CD4-positive, CD25-positive, alpha-beta regulatory T cell (primary cell): Measurements from ENCODE around the gene RELB. TPM values are rescaled to one million over a fixed set of nuclear protein-coding genes. Genes with fewer than 3 reads are reported as not detected.

ENCODE experiments used
- ATAC-seq, 2 donors: fragments of 150-1000 bp; cut with Tn5 transposase; one replicate each; pipeline ENCODE4 v1.10.0; 2021; ENCODE audit warnings: low read depth in 2 of 2, moderate number of reproducible peaks in 2 of 2, moderate library complexity in 1 of 2
- DNase-seq, 3 donors: peaks; one replicate each; pipeline versions ENCODE4 v3.0.0 to v3.0.0-alpha.2; 2012 to 2022; ENCODE audit warnings: mixed read lengths in 1 of 3
- H3K27ac ChIP-seq: one replicate; pipeline ENCODE4 v1.7.0; 2013; ENCODE audit warnings: mild to moderate bottlenecking, low read length; ENCODE audit not compliant: insufficient read depth, poor library complexity, severe bottlenecking
- H3K27me3 ChIP-seq: one replicate; pipeline ENCODE4 v1.7.0; 2013; ENCODE audit warnings: low read length; ENCODE audit not compliant: control insufficient read depth, insufficient read depth
- H3K36me3 ChIP-seq: one replicate; pipeline ENCODE4 v1.7.0; 2013; ENCODE audit warnings: mild to moderate bottlenecking, low read length, moderate library complexity; ENCODE audit not compliant: control insufficient read depth, insufficient read depth
- H3K4me1 ChIP-seq: 2 replicates; pipeline ENCODE4 v1.7.0; 2013; ENCODE audit warnings: mild to moderate bottlenecking, low read length; ENCODE audit not compliant: insufficient read depth, control insufficient read depth, poor library complexity, severe bottlenecking
- H3K4me3 ChIP-seq: one replicate; pipeline ENCODE4 v1.7.0; 2013; ENCODE audit warnings: low read depth, mild to moderate bottlenecking, low read length, moderate library complexity
- H3K9me3 ChIP-seq, 2 experiments: 1 replicate in 1 of 2; 2 replicates in 1 of 2; pipeline ENCODE4 v1.7.0; 2013; ENCODE audit warnings: low read length in 2 of 2, mild to moderate bottlenecking in 1 of 2, moderate library complexity in 1 of 2; ENCODE audit not compliant: control insufficient read depth in 2 of 2
- H3K27ac Mint-ChIP-seq, 3 donors: one replicate each; pipeline ENCODE4 v1.8.0; 2020 to 2022; ENCODE audit warnings: mild to moderate bottlenecking in 3 of 3, mixed read lengths in 3 of 3, moderate library complexity in 2 of 3
- H3K27me3 Mint-ChIP-seq: one replicate; pipeline ENCODE4 v1.8.0; 2022; ENCODE audit warnings: mild to moderate bottlenecking, mixed read lengths
- H3K36me3 Mint-ChIP-seq: one replicate; pipeline ENCODE4 v1.8.0; 2020; ENCODE audit warnings: mixed read lengths
- H3K4me1 Mint-ChIP-seq, 4 donors: one replicate each; pipeline ENCODE4 v1.8.0; 2020 to 2022; ENCODE audit warnings: mixed read lengths in 4 of 4, mild to moderate bottlenecking in 1 of 4
- H3K4me3 Mint-ChIP-seq, 4 donors: one replicate each; pipeline ENCODE4 v1.8.0; 2020 to 2022; ENCODE audit warnings: mild to moderate bottlenecking in 4 of 4, mixed read lengths in 4 of 4, moderate library complexity in 3 of 4
- H3K9me3 Mint-ChIP-seq, 7 donors: one replicate each; pipeline ENCODE4 v1.8.0; 2020 to 2022; ENCODE audit warnings: mixed read lengths in 7 of 7, mild to moderate bottlenecking in 3 of 7, moderate library complexity in 2 of 7
- polyA plus RNA-seq, 4 donors: library from polyadenylated mRNA; unstranded; fragments of 300-500 nt; fragmentation: Illumina TruSeq; gene quantifications; one replicate each; pipeline ENCODE4 v1.2.3, GENCODE V29; 2021
- total RNA-seq: library from RNA; stranded (reverse); gene quantifications from one replicate; pipeline ENCODE4 v1.2.3, GENCODE V29; 2022

The RELB gene, protein sequence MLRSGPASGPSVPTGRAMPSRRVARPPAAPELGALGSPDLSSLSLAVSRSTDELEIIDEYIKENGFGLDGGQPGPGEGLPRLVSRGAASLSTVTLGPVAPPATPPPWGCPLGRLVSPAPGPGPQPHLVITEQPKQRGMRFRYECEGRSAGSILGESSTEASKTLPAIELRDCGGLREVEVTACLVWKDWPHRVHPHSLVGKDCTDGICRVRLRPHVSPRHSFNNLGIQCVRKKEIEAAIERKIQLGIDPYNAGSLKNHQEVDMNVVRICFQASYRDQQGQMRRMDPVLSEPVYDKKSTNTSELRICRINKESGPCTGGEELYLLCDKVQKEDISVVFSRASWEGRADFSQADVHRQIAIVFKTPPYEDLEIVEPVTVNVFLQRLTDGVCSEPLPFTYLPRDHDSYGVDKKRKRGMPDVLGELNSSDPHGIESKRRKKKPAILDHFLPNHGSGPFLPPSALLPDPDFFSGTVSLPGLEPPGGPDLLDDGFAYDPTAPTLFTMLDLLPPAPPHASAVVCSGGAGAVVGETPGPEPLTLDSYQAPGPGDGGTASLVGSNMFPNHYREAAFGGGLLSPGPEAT
- total RNA-seq, result 107 TPM
- 10 to 100 TPM in 2 of 4 donors, 1 to 10 TPM in 2; 5.5 to 11.4 (median 10.2) TPM for polyA plus RNA-seq

DNA sequence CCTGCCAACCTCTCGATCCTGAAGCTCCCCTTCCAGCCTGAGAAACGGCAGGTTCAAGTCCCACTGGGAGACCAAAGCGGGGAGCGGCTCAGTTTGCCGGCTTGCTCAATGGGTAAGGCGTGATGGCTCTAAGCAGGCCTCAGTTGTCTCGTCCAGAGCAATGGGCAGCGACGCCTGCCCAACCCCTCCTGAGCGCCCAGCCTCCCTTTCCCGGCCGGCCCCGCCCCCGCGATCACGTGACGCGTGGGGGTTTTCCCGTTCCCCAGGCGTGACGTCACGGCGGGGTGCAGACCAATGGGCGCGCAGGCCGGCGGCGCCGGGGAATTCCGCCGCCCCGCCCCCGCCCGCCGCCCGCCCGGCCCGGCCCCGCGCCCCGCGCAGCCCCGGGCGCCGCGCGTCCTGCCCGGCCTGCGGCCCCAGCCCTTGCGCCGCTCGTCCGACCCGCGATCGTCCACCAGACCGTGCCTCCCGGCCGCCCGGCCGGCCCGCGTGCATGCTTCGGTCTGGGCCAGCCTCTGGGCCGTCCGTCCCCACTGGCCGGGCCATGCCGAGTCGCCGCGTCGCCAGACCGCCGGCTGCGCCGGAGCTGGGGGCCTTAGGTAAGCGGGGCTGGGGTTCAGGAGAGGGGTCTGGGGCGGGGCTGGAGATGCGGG, at the start of gene RELB:
Gene RELB, plus strand, starts transcription at position 378 of the 653 bp plus-strand sequence. Its CDS starts 116 bp downstream, at position 494.
- H3K4me1 Mint-ChIP-seq, result peaks cover 0 to 20% (median 11%) of the 10 kb centered on the region in 4 donors
- peaks cover 14% of the 10 kb centered on the region for H3K27me3 Mint-ChIP-seq
- peak within 1 kb of the TSS; percentile 100 for H3K27ac ChIP-seq

DNA sequence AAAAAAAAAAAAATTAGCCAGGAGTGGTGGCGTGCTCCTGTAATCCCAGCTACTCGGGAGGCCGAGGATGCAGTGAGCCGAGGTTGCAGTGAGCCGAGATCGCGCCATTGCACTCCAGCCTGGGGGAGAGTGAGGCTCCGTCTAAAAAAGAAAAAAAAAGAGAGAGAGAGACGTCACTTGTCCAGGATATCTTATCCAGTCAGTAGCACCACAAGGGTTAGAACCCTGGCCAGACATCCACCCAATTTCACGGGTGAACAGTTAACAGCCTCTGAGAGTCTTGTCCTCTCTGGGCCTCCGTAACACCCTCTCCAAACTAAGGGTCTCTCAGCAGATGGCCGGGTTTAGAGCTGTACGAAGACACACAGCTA, 47.0 kb upstream of the RELB start:
- peak overlapping the region; percentile 98 for H3K4me3 ChIP-seq
- no peaks in the 10 kb centered on the region for H3K9me3 ChIP-seq
- peaks cover 37% of the 10 kb centered on the region for H3K4me1 ChIP-seq
- peak overlapping the region; percentile 97 to 99 (median 97) for H3K27ac Mint-ChIP-seq
- H3K36me3 Mint-ChIP-seq, result no peaks in the 10 kb centered on the region
- H3K27me3 Mint-ChIP-seq, result peaks cover 4% of the 10 kb centered on the region
- H3K36me3 ChIP-seq, result peaks cover 9% of the 10 kb centered on the region
- peaks cover 0 to 54% (median 29%) of the 10 kb centered on the region in 4 donors for H3K4me1 Mint-ChIP-seq
- DNase-seq (no peak), ATAC-seq (peak; percentile 1 to 2)
- peak overlapping the region; percentile 94 to 97 (median 96) for H3K4me3 Mint-ChIP-seq
- no peaks in the 10 kb centered on the region for H3K27me3 ChIP-seq
- no peaks in the 10 kb centered on the region for H3K9me3 Mint-ChIP-seq
- peak overlapping the region; percentile 89 for H3K27ac ChIP-seq

More for the DNA sequence above, at the start of gene RELB:
- ATAC-seq, result peak; percentile 58 to 64
- Mint-ChIP-seq H3K4me3 (peak within 1 kb of the TSS; percentile 93 to 98 (median 97)), H3K9me3 (no peaks in the 10 kb centered on the region), H3K36me3 (peaks cover 3% of the 10 kb centered on the region), H3K27ac (peak within 1 kb of the TSS; percentile 96 to 100 (median 99))
- peak within 1 kb of the TSS; percentile 53 for H3K4me3 ChIP-seq
- peaks cover 4% of the 10 kb centered on the region for H3K36me3 ChIP-seq
- no peaks in the 10 kb centered on the region for H3K27me3 ChIP-seq
- DNase-seq, result peak; percentile 86 to 94 (median 92)
- H3K9me3 ChIP-seq, result no peaks in the 10 kb centered on the region
- H3K4me1 ChIP-seq, result peaks cover 11% of the 10 kb centered on the region

DNA sequence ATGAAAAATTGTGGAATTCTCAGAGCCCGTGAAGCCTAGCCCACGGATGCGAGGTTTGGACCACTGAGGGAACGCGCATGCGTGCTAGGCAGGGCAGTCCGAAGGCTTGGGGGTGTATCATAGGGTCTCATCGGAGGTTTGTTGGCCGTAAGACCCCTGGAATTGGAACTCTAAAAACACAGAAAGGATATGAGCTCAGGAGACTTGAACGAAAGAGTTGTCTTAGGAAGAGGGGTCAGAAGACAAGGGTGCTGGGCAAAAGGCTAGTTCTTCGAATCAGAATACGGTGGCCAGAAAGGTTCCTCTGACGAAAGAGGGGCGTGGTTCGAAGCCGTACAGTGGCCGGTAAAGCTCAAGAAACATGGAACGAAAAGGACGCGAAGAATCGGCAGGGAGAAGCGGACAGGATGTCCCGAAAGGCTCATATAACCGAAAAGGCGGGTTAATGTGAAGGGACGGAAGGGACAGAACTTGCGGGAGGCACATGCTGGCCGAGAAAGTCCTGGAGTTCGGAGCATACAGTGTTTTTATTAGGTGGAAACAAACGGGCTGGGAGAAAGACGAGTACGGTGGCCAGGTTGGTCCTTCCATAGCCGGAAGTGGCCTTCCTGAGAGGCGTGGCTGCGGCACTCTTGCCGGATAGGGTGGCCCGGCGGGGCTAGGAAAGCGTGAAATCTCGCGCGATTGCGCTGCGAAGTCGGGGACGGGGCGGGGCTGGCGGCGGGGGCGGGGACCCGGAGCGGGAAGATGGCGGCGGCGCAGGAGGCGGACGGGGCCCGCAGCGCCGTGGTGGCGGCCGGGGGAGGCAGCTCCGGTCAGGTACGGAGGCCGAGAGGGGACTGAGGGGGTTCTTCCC, 46.4 kb upstream of the RELB start, which contains the start of gene CLPTM1:
Gene CLPTM1, plus strand, starts transcription at position 732 of the 856 bp plus-strand sequence. Its CDS starts 16 bp downstream, at position 748.
- H3K27ac ChIP-seq, result peak within 1 kb of the TSS; percentile 89
- H3K36me3 ChIP-seq, result peaks cover 12% of the 10 kb centered on the region
- DNase-seq (peak; percentile 94 to 98 (median 97)), ATAC-seq (peak; percentile 93 to 95)
- Mint-ChIP-seq H3K27me3 (peaks cover 4% of the 10 kb centered on the region), H3K36me3 (no peaks in the 10 kb centered on the region), H3K4me3 (peak within 1 kb of the TSS; percentile 95 to 97 (median 96)), H3K9me3 (no peaks in the 10 kb centered on the region), H3K27ac (peak within 1 kb of the TSS; percentile 97 to 99 (median 97)), H3K4me1 (peaks cover 0 to 60% (median 33%) of the 10 kb centered on the region in 4 donors)
- H3K4me3 ChIP-seq, result peak within 1 kb of the TSS; percentile 98
- no peaks in the 10 kb centered on the region for H3K9me3 ChIP-seq
- H3K27me3 ChIP-seq, result no peaks in the 10 kb centered on the region
- peaks cover 37% of the 10 kb centered on the region for H3K4me1 ChIP-seq

DNA sequence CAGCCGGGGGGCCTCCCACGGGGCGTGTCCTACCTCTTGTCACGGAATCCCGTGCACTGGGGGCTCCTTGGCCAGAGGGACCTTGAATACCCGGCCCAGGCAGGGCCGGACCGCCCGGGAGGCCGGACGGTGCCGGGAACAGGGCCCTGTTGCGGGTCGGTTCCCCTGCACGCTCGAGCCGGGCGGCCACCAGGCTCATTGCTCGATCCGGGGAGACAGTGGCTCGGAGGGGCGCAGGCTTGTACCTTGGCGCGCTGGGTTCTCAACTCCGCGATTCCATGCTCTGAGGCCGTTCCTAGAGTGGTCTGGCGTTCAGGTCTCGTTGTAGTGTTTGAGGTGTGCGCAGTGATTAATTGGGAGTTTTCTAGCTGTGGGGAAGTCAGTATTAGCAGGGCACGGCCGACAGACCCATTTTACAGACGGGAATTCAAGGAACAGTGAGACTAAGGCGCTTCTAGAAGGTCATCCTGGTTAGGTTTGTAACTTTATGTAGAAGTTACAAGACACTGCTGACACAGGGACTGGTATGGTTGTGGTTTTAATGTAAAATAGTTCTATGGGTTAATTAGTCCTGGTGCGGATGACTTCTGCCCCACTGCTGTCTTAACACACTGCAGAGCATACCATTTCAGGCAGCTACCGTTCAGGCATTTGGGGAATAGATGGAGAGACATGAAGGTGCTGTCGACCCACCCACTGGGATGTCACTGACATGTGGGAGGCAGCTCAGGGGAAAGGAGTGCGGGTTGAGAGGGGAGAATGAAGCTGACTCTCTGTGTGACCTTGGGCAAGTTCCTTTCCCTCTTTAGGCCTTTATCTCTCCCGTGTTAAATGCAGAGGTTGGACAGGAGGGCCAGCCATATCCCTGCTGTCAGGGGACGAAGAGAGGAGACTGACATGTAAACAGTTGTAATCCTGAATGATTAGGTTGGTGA, 45.5 kb upstream of the RELB start:
- Histone ChIP-seq H3K36me3 (peaks cover 8% of the 10 kb centered on the region), H3K4me3 (peak overlapping the region; percentile 86), H3K9me3 (no peaks in the 10 kb centered on the region), H3K4me1 (peaks cover 37% of the 10 kb centered on the region), H3K27ac (peak overlapping the region; percentile 89), H3K27me3 (no peaks in the 10 kb centered on the region)
- H3K27ac Mint-ChIP-seq, result peak overlapping the region; percentile 56 to 99 (median 93)
- peak overlapping the region; percentile 95 to 97 (median 96) for H3K4me3 Mint-ChIP-seq
- ATAC-seq, result peak in 1 of 2 donors; percentile 1
- peaks cover 4% of the 10 kb centered on the region for H3K27me3 Mint-ChIP-seq
- H3K9me3 Mint-ChIP-seq, result no peaks in the 10 kb centered on the region
- peaks cover 5% of the 10 kb centered on the region for H3K36me3 Mint-ChIP-seq
- H3K4me1 Mint-ChIP-seq, result peaks cover 0 to 68% (median 41%) of the 10 kb centered on the region in 4 donors
- DNase-seq, result peak in 1 of 3 donors; percentile 4

DNA sequence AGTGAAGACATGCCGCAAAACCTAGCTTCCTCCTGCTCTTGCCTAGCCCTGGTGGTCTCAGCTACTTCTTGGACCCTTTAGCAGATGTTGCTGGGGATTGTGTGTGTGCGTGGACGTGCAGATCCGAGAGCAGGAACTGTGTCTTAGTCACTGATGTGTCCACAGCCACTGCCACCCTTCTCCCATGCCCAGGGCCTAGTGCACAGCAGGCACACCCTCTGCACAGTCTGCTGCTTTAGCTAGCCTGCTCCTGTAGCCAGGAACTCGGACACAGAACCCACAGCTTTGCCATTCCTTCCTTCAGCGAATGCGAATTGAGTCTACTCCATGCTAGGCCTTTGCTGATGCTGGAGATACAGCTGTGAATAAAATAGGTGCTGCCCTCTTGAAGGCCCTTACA, 43.7 kb upstream of the RELB start:
- peak overlapping the region in 1 of 3 donors; percentile 99 for H3K27ac Mint-ChIP-seq
- peaks cover 37% of the 10 kb centered on the region for H3K4me1 ChIP-seq
- DNase-seq, result no peak

DNA sequence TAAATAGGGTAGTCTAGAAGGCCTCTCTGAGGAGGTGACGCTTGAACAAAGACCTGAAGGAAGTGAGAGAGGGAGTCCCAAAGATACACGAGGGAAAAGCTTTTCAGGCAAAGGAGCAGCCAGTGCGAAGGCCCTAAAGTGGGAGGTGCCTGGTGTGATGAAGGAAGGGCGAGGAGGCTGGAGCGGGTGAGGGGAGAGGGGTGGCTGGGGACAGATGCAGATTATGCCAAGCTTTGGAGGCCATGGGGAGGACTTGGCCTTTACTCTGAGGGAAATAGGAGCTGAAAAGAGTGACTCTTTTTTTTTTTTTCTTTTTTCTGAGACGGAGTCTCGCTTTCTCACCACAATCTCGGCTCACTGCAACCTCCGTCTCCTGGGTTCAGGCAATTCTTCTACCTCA, 43.2 kb upstream of the RELB start:
- peaks cover 0 to 67% (median 44%) of the 10 kb centered on the region in 4 donors for H3K4me1 Mint-ChIP-seq
- H3K27ac Mint-ChIP-seq, result peak overlapping the region in 1 of 3 donors; percentile 26
- ATAC-seq (no peak), DNase-seq (no peak)
- no peak overlapping the region for H3K4me3 ChIP-seq
- H3K9me3 ChIP-seq, result no peaks in the 10 kb centered on the region
- peaks cover 4% of the 10 kb centered on the region for H3K27me3 Mint-ChIP-seq
- peaks cover 15% of the 10 kb centered on the region for H3K36me3 Mint-ChIP-seq
- no peak overlapping the region for H3K27ac ChIP-seq
- H3K4me3 Mint-ChIP-seq, result peak overlapping the region in 2 of 4 donors; percentile 42 to 68
- peaks cover 37% of the 10 kb centered on the region for H3K4me1 ChIP-seq
- no peaks in the 10 kb centered on the region for H3K27me3 ChIP-seq
- H3K36me3 ChIP-seq, result peaks cover 26% of the 10 kb centered on the region
- H3K9me3 Mint-ChIP-seq, result no peaks in the 10 kb centered on the region

More for the DNA sequence above, 43.7 kb upstream of the RELB start:
- Mint-ChIP-seq H3K36me3 (peaks cover 13% of the 10 kb centered on the region), H3K4me1 (peaks cover 0 to 67% (median 44%) of the 10 kb centered on the region in 4 donors), H3K27me3 (peaks cover 4% of the 10 kb centered on the region), H3K4me3 (peak overlapping the region in 3 of 4 donors; percentile 62 to 96 (median 68)), H3K9me3 (no peaks in the 10 kb centered on the region)
- Histone ChIP-seq H3K36me3 (peaks cover 22% of the 10 kb centered on the region), H3K4me3 (no peak overlapping the region), H3K27me3 (no peaks in the 10 kb centered on the region), H3K27ac (no peak overlapping the region), H3K9me3 (no peaks in the 10 kb centered on the region)
- ATAC-seq, result no peak
